GM19328 (cell line): ENCODE results near the gene PRKG1.

ENCODE experiments used
- ATAC-seq: cut with Tn5 transposase; IDR thresholded peaks from one replicate; pipeline ENCODE4 v1.9.1; 2021; ENCODE audit warnings: mild to moderate bottlenecking, moderate library complexity; ENCODE audit not compliant: unreplicated experiment

The PRKG1 gene

DNA sequence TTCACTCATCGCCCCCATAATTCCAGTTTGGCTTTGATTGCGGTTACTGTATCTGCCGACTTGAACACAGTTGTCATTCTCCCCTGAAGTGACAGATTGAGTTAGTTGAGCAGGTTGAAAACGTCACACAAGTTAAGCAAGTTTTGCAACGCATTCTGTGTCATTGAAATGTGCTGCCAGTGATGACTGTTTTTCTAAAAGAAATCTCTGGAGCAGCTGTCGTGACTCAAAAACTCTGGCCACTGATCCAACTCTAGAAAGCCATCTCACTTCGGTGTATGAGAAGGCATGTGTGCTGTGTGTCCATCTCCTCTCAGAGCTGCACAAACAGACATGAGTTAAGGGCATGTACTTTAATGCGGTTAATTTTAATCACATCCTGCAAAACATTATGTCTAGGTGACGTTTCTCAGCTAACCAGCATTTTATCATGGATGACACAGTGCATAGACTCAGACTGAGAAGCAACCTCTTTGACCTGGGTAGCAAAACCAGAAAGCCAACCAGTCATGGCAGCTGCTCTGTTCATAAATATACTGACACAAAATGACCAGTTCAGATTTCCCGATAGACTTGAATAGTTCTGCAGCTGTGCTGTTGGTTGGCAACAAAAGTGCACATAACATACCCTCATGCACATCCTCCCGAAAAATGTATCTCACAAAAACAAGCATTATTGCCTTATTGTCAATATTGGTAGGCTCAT, 555.8 kb downstream of the PRKG1 start:
- ATAC-seq, result no peak

- ATAC-seq, result no peak
These were observed 556.3 kb downstream of the PRKG1 start for GRCh38 chr10:51630640-51631005.

DNA sequence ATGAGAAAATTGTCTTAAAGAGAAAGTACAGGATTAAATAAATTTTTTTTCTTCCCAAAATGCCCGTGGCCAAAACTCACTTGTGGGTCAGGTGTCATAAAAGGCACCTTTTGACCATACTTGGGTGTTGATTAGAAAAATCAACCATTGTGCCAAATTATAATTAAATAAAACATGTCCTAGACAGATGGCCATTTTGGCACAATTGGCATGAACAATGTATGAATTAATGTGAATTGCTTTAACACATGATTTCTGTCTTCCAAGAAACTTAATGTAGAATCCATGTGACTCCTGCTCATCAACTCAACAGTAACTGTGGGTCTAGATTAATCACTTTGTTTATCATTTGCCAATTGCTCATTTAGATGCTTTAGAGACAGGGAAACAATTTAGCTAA, 561.1 kb downstream of the PRKG1 start:
- no peak for ATAC-seq

GRCh38 chr10:51638211-51638610, 563.9 kb downstream of the PRKG1 start:
- ATAC-seq, result no peak

GRCh38 chr10:51638737-51639136, 564.5 kb downstream of the PRKG1 start:
- no peak for ATAC-seq

DNA sequence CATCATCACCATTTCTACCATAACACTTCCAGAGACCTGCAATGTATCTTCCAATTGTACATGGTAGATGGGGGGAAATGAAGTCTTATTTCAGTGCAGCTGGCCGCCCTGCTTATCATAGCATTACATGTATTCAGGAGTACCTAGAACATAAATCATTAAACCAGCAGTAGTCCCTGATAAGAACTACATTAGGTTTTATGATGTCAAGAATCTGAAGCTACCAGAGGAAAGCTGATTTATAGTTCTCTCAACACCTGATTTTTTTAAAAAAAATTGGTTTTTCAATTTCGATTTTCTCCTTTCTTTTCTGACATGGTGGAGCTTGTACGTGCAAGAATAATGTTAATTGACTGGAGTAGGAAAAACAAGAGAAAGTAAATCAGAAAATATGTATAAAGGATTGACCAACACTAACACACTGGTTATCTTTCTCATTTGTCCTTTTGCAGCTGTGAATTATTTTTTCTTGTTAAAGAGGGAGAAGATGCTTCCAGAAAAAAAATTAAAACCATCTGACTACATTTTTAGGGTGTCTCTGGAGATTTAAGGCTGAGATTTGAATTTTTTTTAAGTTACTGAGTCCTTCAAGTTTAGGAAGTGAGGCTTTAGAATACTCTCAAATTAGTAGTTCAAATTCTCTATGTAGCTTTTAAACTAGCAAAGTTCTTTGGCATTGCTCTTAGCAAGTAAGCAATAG, 566.0 kb downstream of the PRKG1 start:
- ATAC-seq, result no peak

- no peak for ATAC-seq
These were observed 568.3 kb downstream of the PRKG1 start for GRCh38 chr10:51642581-51642980.

DNA sequence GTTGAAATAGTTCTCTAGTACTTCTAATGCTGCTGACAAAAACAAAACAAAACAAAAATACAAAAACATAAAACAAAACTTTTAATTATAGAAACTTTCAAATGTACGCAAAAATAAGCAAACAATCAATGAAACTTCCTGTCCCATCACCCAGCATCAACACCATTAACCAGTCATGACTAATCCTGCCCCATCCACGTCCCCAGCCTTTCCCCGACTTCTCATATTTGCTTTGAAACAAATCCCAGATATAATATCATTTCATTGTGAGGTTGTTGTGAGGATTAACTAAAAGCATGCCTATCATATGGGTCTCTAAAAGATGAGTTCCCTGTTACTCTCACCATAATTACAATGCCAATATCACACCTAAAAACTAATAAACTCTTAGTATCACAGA, 569.4 kb downstream of the PRKG1 start:
- ATAC-seq, result no peak

DNA sequence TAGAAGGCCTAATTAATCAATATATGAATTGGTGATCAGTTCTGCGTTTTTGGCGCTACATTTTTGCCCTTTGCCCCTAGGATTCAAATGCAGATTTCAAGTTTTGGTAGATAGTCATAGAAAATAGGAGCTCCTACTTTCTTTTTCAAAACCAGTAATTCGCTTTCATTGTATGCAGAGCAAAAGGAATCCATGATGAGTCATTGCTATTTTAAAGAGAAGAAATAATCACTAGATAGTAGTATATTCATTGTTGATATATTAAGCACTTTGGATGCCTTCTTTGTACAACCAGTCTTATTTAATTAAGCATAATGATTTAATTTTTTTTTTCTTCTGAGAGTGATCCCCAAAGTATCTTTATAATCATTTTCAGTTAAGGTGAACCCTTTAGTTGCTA, 574.8 kb downstream of the PRKG1 start:
- ATAC-seq, result no peak

GRCh38 chr10:51651063-51651462, 576.8 kb downstream of the PRKG1 start:
- no peak for ATAC-seq

- ATAC-seq, result no peak
These were observed 578.7 kb downstream of the PRKG1 start for GRCh38 chr10:51653025-51653424.

- ATAC-seq, result no peak
These were observed 580.6 kb downstream of the PRKG1 start for GRCh38 chr10:51654918-51655317.

GRCh38 chr10:51656503-51656902, 582.2 kb downstream of the PRKG1 start:
- ATAC-seq, result no peak

GRCh38 chr10:51658000-51658399, 583.7 kb downstream of the PRKG1 start:
- ATAC-seq, result no peak

DNA sequence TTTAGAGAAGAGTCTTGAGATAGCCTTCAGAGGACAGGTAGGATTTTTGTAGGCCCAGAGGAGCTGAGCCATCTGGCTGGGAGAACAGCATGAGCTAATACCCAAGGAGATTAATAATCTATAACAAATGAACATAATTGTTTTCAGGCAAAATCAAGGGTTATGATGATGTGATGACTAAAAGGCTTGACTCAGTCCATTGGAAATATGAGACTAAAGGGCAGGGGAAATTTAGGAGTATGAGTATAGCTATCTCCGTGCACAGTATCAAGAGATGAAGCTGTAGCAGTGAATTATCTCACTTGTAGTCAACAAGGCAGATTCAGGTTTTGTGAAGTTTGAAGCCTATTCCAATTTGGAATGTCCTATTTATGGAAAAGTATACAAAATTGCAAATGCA, 585.1 kb downstream of the PRKG1 start:
- ATAC-seq, result no peak

- no peak for ATAC-seq
These were observed 588.8 kb downstream of the PRKG1 start for GRCh38 chr10:51663086-51663485.

DNA sequence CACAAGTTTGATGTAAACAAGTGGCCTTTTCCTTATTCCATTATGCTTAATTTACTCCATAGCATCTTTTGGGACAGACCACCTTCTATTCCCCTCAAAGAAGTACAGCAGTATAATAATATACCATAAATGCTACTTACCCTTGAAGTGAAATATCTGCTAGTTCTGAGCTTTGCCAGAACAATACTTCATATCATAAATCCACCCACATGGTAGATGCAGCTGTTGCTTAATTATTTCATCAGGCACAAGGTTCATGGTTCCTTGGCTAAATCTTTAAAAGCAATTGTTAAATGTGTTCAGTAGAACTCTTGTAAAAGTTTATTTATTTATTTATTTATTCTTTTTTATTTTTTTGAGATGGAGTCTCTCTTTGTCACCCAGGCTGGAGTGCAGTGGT, 592.2 kb downstream of the PRKG1 start:
- no peak for ATAC-seq

DNA sequence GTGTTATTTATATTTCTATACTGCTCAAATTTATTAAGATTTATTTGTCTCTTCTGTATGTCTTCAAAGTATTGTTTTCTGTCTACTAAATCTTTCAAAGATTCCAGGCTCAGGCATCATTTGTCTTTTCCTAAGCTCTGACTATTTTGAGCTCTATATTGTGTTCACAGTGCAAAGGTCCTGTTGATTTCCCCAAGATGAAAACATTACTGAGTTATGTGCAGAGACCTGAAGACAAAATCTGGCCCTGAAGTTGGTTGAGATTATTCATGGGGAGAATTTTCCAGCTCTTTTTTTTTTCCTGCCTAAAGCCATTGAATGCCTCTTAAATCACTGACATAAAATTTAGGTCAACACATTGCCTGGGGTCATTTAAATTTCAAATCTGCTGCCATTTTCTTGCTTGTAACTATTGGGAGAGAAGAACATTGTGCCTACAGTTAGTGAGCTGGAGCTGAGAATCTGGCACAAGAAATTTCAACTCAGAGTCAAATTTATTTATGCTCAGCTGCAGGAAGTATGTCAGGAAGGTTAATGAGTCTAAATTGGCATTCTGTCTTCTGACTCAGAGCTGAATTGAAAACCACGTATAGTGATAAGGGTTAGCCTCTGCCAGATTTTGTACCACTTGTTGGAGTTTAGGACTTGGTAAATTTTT, 593.5 kb downstream of the PRKG1 start:
- ATAC-seq, result no peak

DNA sequence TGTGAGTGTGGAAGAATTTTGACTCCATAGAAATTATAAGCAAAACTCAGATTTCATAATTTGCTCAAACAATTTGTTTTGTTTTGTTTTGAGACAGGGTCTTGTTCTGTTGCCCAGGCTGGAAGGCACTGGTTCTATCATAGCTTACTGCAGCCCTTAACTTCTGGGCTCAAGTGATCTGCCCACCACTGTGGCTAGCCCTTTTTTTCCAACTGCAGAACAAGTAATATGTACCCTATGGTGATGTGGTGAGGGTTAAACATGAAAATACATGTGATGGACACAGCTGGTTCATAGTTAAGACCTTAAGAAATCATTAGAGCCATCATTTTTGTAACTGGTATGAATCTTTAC, 594.0 kb downstream of the PRKG1 start:
- no peak for ATAC-seq

GRCh38 chr10:51669041-51669440, 594.8 kb downstream of the PRKG1 start:
- no peak for ATAC-seq

GRCh38 chr10:51672039-51672535, 597.8 kb downstream of the PRKG1 start:
- ATAC-seq, result no peak

DNA sequence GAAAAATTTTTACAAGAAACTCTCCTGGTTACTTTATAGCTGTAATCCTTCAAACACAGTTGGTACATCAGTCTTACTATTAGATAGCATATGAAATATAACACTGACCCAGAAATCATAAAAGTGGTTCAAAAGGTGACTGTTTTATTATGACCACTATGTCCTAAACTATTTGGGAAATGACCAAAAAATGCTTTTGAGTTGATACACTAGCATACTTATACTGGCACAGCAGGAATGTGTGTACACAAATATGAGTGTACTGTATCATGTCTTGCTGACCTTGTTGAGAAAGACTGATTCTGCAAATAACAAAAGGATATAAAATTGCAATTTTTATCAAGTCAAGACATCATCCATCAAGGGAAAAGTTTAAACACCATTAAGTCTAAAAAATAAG, 600.8 kb downstream of the PRKG1 start:
- ATAC-seq, result no peak
